DMS114 treated with DMSO at 0.1 percent for 48 hours (cell line): ENCODE results near the gene SMAD9.
"Not testable (repeated sequence)": the region's sequence is repeated elsewhere in the genome, so short reads cannot be mapped to it uniquely, and the experiment has no call there.

ENCODE experiments used
- DNase-seq: peaks from one replicate; lab custom pipeline; 2025; ENCODE audit not compliant: unreplicated experiment; lab: John Stamatoyannopoulos, UW

SMAD9 gene

GRCh38 chr13:36912973-36913372, 7.1 kb downstream of the SMAD9 start:
- DNase-seq: no peak

GRCh38 chr13:36912369-36912768, 7.7 kb downstream of the SMAD9 start:
- DNase-seq: no peak

- no peak for DNase-seq
Measured at GRCh38 chr13:36910545-36910944, 9.5 kb downstream of the SMAD9 start.

- DNase-seq: no peak
Measured at GRCh38 chr13:36907821-36908220, 12.2 kb downstream of the SMAD9 start.

- DNase-seq: no peak
Measured at GRCh38 chr13:36907266-36907665, 12.8 kb downstream of the SMAD9 start.

GRCh38 chr13:36905944-36906343, 14.1 kb downstream of the SMAD9 start:
- no peak for DNase-seq

- DNase-seq: no peak
Measured at GRCh38 chr13:36903925-36904595, 16.0 kb downstream of the SMAD9 start.

- no peak for DNase-seq
Measured at GRCh38 chr13:36897054-36897616, 22.9 kb downstream of the SMAD9 start.

GRCh38 chr13:36891752-36892151, 28.3 kb downstream of the SMAD9 start:
- DNase-seq: no peak

GRCh38 chr13:36888645-36889044, 31.4 kb downstream of the SMAD9 start:
- no peak for DNase-seq

GRCh38 chr13:36887758-36888521, 32.1 kb downstream of the SMAD9 start:
- DNase-seq: no peak

- DNase-seq: no peak
Measured at GRCh38 chr13:36885901-36886300, 34.1 kb downstream of the SMAD9 start.

- DNase-seq: no peak
Measured at GRCh38 chr13:36884235-36884634, 35.8 kb downstream of the SMAD9 start.

GRCh38 chr13:36883824-36884223, 36.2 kb downstream of the SMAD9 start:
- no peak for DNase-seq

GRCh38 chr13:36883392-36883791, 36.6 kb downstream of the SMAD9 start:
- DNase-seq: not testable (repeated sequence)

- DNase-seq: no peak
Measured at GRCh38 chr13:36882829-36883390, 37.1 kb downstream of the SMAD9 start.

GRCh38 chr13:36880961-36881360, 39.1 kb downstream of the SMAD9 start:
- no peak for DNase-seq

- DNase-seq: no peak
Measured at GRCh38 chr13:36879218-36879938, 40.7 kb downstream of the SMAD9 start.

- no peak for DNase-seq
Measured at GRCh38 chr13:36875961-36876360, 44.1 kb downstream of the SMAD9 start.

- DNase-seq: no peak
Measured at GRCh38 chr13:36875431-36875830, 44.6 kb downstream of the SMAD9 start.

GRCh38 chr13:36872621-36873020, 47.4 kb downstream of the SMAD9 start:
- no peak for DNase-seq
